Colonic mucosa (tissue), 4 donors: ENCODE measurements around the gene IAPP. TPM values are rescaled to one million over a fixed set of nuclear protein-coding genes. Genes with fewer than 3 reads are reported as not detected.
"Not testable (repeated sequence)": the region's sequence is repeated elsewhere in the genome, so short reads cannot be mapped to it uniquely, and the experiment has no call there.

Source experiments
- DNase-seq: peaks from one replicate; pipeline ENCODE4 v3.0.0-alpha.2; 2020
- H3K27ac ChIP-seq: fragments of 200-600 bp; one replicate; pipeline ENCODE4 v1.8.0; 2021
- H3K27me3 ChIP-seq: fragments of 200-600 bp; one replicate; pipeline ENCODE4 v1.8.0; 2021
- H3K36me3 ChIP-seq: fragments of 200-600 bp; one replicate; pipeline ENCODE4 v1.8.0; 2021
- H3K4me1 ChIP-seq: fragments of 200-600 bp; one replicate; pipeline ENCODE4 v1.8.0; 2021; ENCODE audit warnings: mild to moderate bottlenecking
- H3K4me3 ChIP-seq: fragments of 200-600 bp; one replicate; pipeline ENCODE4 v1.8.0; 2021
- H3K9ac ChIP-seq, 2 donors: one replicate each; pipeline ENCODE4 v1.7.0; 2013; ENCODE audit warnings: control low read depth in 2 of 2, low read depth in 2 of 2, low read length in 2 of 2
- H3K9me3 ChIP-seq: fragments of 200-600 bp; one replicate; pipeline ENCODE4 v1.8.0; 2021
- intact Hi-C: fragments of 100-400 bp; cut with DNase I; formaldehyde crosslinking; loops from one replicate; pipeline ENCODE4 v1.14.1; 2022
- total RNA-seq, 2 donors: library from RNA; stranded (reverse); fragmentation: NEBNext Ultra II Directional in 1 of 2; extraction: Animal tissue kit (Norgen Biotek cat#: 25700) in 1 of 2; gene quantifications; one replicate each; pipeline ENCODE4 v1.2.1, GENCODE V29; 2021
- TF ChIP-seq, protein P1 (sequence below): fragments of 200-600 bp; IDR thresholded peaks from one replicate; pipeline ENCODE4 v1.8.0; 2022; ENCODE audit warnings: antibody characterized with exemption, mild to moderate bottlenecking
- donor health status: healthy.
- donor health status: DM: no; HTN: no; CAD: no.
- donor health status: DM: no; HTN: no; CAD: no.

Gene IAPP
- total RNA-seq, 2 donors from 2014 or later: not detected

DNA sequence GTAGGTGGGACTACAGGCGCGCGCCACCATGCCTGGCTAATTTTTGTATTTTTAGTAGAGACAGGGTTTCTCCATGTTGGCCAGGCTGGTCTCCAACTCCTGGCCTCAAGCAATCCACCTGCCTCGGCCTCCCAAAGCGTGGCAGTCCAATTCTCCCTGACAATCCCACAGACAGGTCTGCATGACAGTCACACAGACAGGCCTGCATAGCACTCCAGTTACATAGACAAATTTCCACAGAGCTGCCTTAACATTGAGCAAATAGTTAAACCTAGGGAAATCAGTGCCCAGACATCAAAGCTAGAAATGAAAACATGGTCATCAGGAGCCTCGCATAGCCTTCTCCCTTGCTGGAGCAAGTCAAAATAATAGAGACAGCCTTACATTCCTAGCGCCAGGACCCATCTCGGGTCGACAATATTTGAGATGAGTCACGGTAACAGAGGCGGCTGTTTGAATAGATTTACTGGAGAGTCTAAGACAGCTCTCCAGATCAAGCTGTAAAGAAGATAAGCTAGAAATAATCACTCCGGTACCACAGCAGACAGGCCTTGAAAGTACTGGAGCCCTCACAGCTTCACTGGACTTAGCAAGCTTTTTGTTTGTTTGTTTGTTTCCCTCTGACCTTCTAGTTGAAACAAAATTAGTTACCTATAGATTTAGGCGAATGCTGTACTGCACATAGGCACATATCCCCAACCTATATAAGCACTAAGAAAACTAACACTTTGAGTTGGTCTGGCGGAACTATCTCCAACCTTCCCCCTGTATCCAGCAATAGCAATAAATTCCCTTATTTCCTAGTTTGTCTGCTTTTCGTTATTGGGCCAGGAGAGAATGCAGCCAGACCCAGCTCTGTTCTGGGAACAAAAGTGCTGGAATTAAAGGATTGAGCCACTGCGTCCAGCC is 40.9 kb downstream of the IAPP start:
- intact Hi-C loops: no loop called here

DNA sequence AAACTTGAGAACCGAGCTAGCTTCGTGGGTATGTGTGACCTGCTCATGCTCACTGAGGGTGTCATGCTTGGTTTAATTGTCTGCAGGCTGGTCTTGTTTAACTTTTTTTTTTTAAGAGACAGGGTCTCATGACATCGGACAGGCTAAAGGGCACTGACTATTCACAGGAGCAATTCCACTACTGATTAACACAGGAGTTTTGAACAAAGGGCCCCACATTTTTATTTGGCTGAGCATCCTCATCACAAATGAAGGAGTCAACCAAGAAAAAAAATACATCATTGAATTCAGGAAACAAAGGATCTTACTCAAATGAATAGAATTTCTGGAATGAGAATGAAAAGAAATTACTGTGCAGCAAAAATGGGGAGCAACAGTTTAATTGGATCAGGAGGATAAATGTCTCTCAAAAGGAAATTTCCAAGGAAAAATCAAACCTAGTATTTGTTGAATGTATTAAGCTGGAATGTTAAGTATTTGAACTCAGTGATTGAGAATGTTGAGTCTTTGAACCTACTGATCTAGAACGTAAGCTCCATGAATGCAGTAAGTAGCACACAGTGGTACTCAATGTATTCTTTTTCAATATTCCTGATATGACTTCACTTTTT is 43.9 kb downstream of the IAPP start:
- Histone ChIP-seq H3K27me3 (no peaks in the 10 kb centered on the region), H3K9ac (no peak overlapping the region), H3K9me3 (no peaks in the 10 kb centered on the region), H3K4me3 (no peak overlapping the region), H3K36me3 (no peaks in the 10 kb centered on the region), H3K4me1 (no peaks in the 10 kb centered on the region), H3K27ac (no peak overlapping the region)
- TF ChIP-seq, protein P1, sequence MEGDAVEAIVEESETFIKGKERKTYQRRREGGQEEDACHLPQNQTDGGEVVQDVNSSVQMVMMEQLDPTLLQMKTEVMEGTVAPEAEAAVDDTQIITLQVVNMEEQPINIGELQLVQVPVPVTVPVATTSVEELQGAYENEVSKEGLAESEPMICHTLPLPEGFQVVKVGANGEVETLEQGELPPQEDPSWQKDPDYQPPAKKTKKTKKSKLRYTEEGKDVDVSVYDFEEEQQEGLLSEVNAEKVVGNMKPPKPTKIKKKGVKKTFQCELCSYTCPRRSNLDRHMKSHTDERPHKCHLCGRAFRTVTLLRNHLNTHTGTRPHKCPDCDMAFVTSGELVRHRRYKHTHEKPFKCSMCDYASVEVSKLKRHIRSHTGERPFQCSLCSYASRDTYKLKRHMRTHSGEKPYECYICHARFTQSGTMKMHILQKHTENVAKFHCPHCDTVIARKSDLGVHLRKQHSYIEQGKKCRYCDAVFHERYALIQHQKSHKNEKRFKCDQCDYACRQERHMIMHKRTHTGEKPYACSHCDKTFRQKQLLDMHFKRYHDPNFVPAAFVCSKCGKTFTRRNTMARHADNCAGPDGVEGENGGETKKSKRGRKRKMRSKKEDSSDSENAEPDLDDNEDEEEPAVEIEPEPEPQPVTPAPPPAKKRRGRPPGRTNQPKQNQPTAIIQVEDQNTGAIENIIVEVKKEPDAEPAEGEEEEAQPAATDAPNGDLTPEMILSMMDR: no peak
- intact Hi-C loops: no loop called here
- DNase-seq: no peak

More for the DNA sequence above, 40.9 kb downstream of the IAPP start:
- no peak overlapping the region for H3K9ac ChIP-seq
- no peaks in the 10 kb centered on the region for H3K4me1 ChIP-seq
- DNase-seq: no peak
- TF ChIP-seq, protein P1: no peak
- H3K27me3 ChIP-seq: no peaks in the 10 kb centered on the region
- no peaks in the 10 kb centered on the region for H3K36me3 ChIP-seq
- no peaks in the 10 kb centered on the region for H3K9me3 ChIP-seq
- no peak overlapping the region for H3K4me3 ChIP-seq
- H3K27ac ChIP-seq: no peak overlapping the region

GRCh38 chr12:21418398-21418797 is 45.7 kb downstream of the IAPP start:
- H3K4me3 ChIP-seq, H3K9ac ChIP-seq, H3K27ac ChIP-seq, DNase-seq, H3K36me3 ChIP-seq, H3K27me3 ChIP-seq, intact Hi-C loops, H3K9me3 ChIP-seq, H3K4me1 ChIP-seq: not testable (repeated sequence)

DNA sequence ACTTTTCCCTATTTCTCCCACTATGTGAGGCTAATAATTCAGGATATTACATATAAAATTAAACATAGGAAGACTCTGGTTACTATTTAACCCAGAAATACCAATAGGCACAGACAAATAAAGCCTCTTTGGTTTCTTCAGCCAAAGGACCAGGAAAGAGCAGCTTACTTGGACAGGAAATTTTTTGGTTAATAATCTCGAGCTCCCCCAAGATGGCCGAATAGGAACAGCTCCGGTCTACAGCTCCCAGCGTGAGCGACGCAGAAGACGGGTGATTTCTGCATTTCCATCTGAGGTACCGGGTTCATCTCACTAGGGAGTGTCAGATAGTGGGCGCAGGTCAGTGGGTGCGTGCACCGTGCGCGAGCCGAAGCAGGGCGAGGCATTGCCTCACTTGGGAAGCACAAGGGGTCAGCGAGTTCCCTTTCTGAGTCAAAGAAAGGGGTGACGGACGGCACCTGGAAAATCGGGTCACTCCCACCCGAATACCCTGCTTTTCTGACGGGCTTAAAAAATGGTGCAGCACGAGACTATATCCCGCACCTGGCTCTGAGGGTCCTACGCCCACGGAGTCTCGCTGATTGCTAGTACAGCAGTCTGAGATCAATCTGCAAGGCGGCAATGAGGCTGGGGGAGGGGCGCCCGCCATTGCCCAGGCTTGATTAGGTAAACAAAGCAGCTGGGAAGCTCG is 46.5 kb downstream of the IAPP start:
- DNase-seq, intact Hi-C loops, H3K27me3 ChIP-seq: not testable (repeated sequence)

GRCh38 chr12:21428241-21428640 is 55.5 kb downstream of the IAPP start:
- H3K4me1 ChIP-seq: no peaks in the 10 kb centered on the region
- H3K27ac ChIP-seq: no peak overlapping the region
- H3K9ac ChIP-seq: no peak overlapping the region
- no peaks in the 10 kb centered on the region for H3K36me3 ChIP-seq
- H3K9me3 ChIP-seq: no peaks in the 10 kb centered on the region
- DNase-seq: no peak
- H3K27me3 ChIP-seq: no peaks in the 10 kb centered on the region
- TF ChIP-seq, protein P1: no peak
- no peak overlapping the region for H3K4me3 ChIP-seq
- intact Hi-C loops: no loop called here

More for the DNA sequence above, 46.5 kb downstream of the IAPP start:
- H3K36me3 ChIP-seq, H3K4me1 ChIP-seq, H3K27ac ChIP-seq, H3K9me3 ChIP-seq, H3K9ac ChIP-seq, H3K4me3 ChIP-seq: not testable (repeated sequence)

Other genes with a start within 250 kb of the IAPP start
- gene SLCO1B1, start 241.7 kb upstream of the IAPP start, total RNA-seq: not detected
- not detected for gene SLCO1A2, start 38.0 kb upstream of the IAPP start, total RNA-seq
- 10 to 100 TPM; 27.8 to 29.9 TPM for gene PYROXD1, start 64.8 kb downstream of the IAPP start, total RNA-seq
- 10 to 100 TPM; 15.7 to 15.8 TPM for gene RECQL, start 128.7 kb downstream of the IAPP start, total RNA-seq
- 10 to 100 TPM; 28.3 to 35.5 TPM for gene GOLT1B, start 128.9 kb downstream of the IAPP start, total RNA-seq
- not detected for gene SPX, start 153.4 kb downstream of the IAPP start, total RNA-seq
- gene GYS2, start 231.9 kb downstream of the IAPP start, total RNA-seq: not detected